Endothelial cell of umbilical vein (primary cell): ENCODE measurements around the gene TNS2. TPM values are rescaled to one million over a fixed set of nuclear protein-coding genes. Genes with fewer than 3 reads are reported as not detected.

ENCODE experiments used
- BruUV-seq: library from RNA; stranded (reverse); fragments of 400-500 nt; replicated peaks from 2 replicates; lab custom pipeline; 2021; lab: Mats Ljungman, UMichigan
- CTCF ChIA-PET: fragments of 300-600, 350-600 bp; sonication (Branson Sonifier 250); formaldehyde crosslinking; loops from one replicate; lab custom pipeline; 2021; ENCODE audit warnings: antibody characterized with exemption, inconsistent platforms; lab: Charles Lee
- POLR2A ChIA-PET: fragments of 300-600, 350-600 bp; sonication (Branson Sonifier 250); formaldehyde crosslinking; loops from one replicate; lab custom pipeline; 2021; ENCODE audit warnings: antibody characterized with exemption, inconsistent platforms; lab: Charles Lee
- DNase-seq: peaks from one replicate; pipeline ENCODE4 v3.0.0-alpha.2; 2011; ENCODE audit warnings: low read depth, low spot score
- FAIRE-seq: peaks from 2 replicates; lab custom pipeline; 2011; peaks lifted over from hg19 to GRCh38; lab: Jason Lieb, UNC
- H2AFZ ChIP-seq: 2 replicates; pipeline ENCODE4 v1.6.0; 2012; ENCODE audit warnings: low read depth, low read length, control low read depth, inconsistent platforms
- H3K27ac ChIP-seq: 2 replicates; pipeline ENCODE4 v1.5.1; 2011; ENCODE audit warnings: low read depth, mild to moderate bottlenecking, control low read depth, low read length, moderate library complexity; ENCODE audit not compliant: insufficient read depth
- H3K27me3 ChIP-seq, 2 experiments: 2 replicates each; pipeline versions ENCODE4 v1.6.0 to v1.6.1; 2011; ENCODE audit warnings: low read length in 2 of 2, mixed read lengths in 1 of 2; ENCODE audit not compliant: control insufficient read depth in 2 of 2, insufficient read depth in 2 of 2
- H3K36me3 ChIP-seq, 2 experiments: 2 replicates in 1 of 2; 3 replicates in 1 of 2; pipeline ENCODE4 v1.5.1; 2011; ENCODE audit warnings: low read length in 2 of 2, mild to moderate bottlenecking in 1 of 2, moderate library complexity in 1 of 2; ENCODE audit not compliant: control insufficient read depth in 2 of 2, insufficient read depth in 2 of 2; ENCODE audit errors: extremely low read depth in 1 of 2
- H3K4me1 ChIP-seq: 3 replicates; pipeline ENCODE4 v1.5.1; 2011; ENCODE audit warnings: mild to moderate bottlenecking, low read length; ENCODE audit not compliant: control insufficient read depth, insufficient read depth; ENCODE audit errors: extremely low read depth
- H3K4me2 ChIP-seq: 2 replicates; pipeline ENCODE4 v1.6.1; 2011; ENCODE audit warnings: low read length, control low read depth, mixed read lengths; ENCODE audit not compliant: insufficient read depth
- H3K4me3 ChIP-seq, 3 experiments: fragments of 200-600 bp in 1 of 3; sonication (generic), shearing (Covaris generic) in 1 of 3; replicated peaks in 1 of 3; 2 replicates each; pipeline ENCODE4 v1.5.1; 2011 to 2016; ENCODE audit warnings: control low read depth in 3 of 3, low read length in 3 of 3, mild to moderate bottlenecking in 2 of 3, inconsistent platforms in 1 of 3, low read depth in 1 of 3, moderate library complexity in 1 of 3; ENCODE audit not compliant: insufficient read depth in 1 of 3
- H3K79me2 ChIP-seq: 2 replicates; pipeline ENCODE4 v1.6.0; 2012; ENCODE audit warnings: low read length, inconsistent platforms; ENCODE audit not compliant: control insufficient read depth, insufficient read depth
- H3K9ac ChIP-seq: replicated peaks from 2 replicates; pipeline ENCODE3; 2011; ENCODE audit warnings: low read length, control low read depth; ENCODE audit not compliant: insufficient read depth; ENCODE audit errors: extremely low read depth
- H3K9me1 ChIP-seq: replicated peaks from 3 replicates; pipeline ENCODE4 v1.6.0; 2011; ENCODE audit warnings: mild to moderate bottlenecking, low read length; ENCODE audit not compliant: control insufficient read depth, insufficient read depth; ENCODE audit errors: extremely low read depth
- H3K9me3 ChIP-seq: replicated peaks from 2 replicates; pipeline ENCODE4 v1.5.1; 2012; ENCODE audit warnings: low read length, inconsistent platforms; ENCODE audit not compliant: control insufficient read depth, insufficient read depth
- H4K20me1 ChIP-seq: replicated peaks from 2 replicates; pipeline ENCODE3; 2011; ENCODE audit warnings: mild to moderate bottlenecking, low read length; ENCODE audit not compliant: control insufficient read depth, insufficient read depth; ENCODE audit errors: extremely low read depth
- EZH2 ChIP-seq: IDR thresholded peaks from 2 replicates; pipeline ENCODE4 v1.6.1; 2012; ENCODE audit warnings: borderline replicate concordance, low read depth, mild to moderate bottlenecking, moderate library complexity, low read length, inconsistent platforms; ENCODE audit not compliant: severe bottlenecking
- FOS ChIP-seq: IDR thresholded peaks from 2 replicates; pipeline ENCODE4 v1.6.1; 2011; ENCODE audit warnings: mild to moderate bottlenecking, low read length, moderate library complexity, borderline replicate concordance; ENCODE audit not compliant: insufficient read depth
- GATA2 ChIP-seq: IDR thresholded peaks from 2 replicates; pipeline ENCODE4 v1.7.0; 2011; ENCODE audit warnings: low read depth, mild to moderate bottlenecking, moderate library complexity, mixed read lengths, low read length; ENCODE audit not compliant: insufficient read length, insufficient read depth
- JUN ChIP-seq: IDR thresholded peaks from 2 replicates; pipeline ENCODE4 v1.6.1; 2011; ENCODE audit warnings: borderline replicate concordance, low read depth; ENCODE audit not compliant: insufficient read length, insufficient read depth
- MAX ChIP-seq: IDR thresholded peaks from 2 replicates; pipeline ENCODE4 v1.6.1; 2011; ENCODE audit not compliant: insufficient read depth, insufficient read length
- MYC ChIP-seq: IDR thresholded peaks from one replicate; pipeline ENCODE4 v1.6.1; 2011; ENCODE audit warnings: mild to moderate bottlenecking, low read depth, low read length
- POLR2A ChIP-seq: IDR thresholded peaks from 2 replicates; pipeline ENCODE4 v1.6.1; 2012; ENCODE audit warnings: low read depth, mild to moderate bottlenecking, control low read depth, low read length
- POLR2AphosphoS5 ChIP-seq: IDR thresholded peaks from 2 replicates; pipeline ENCODE4 v1.6.1; 2012; ENCODE audit warnings: low read depth, mild to moderate bottlenecking, control low read depth, low read length, moderate library complexity; ENCODE audit not compliant: insufficient read depth
- dilution Hi-C: fragments of 300-500 bp; cut with MboI; formaldehyde crosslinking; loops from one replicate; pipeline ENCODE4 v1.15.0; 2019; ENCODE audit warnings: low sequenced_read_pairs; ENCODE audit not compliant: extremely low pct_ligation_motif_present
- intact Hi-C: fragments of 100-400 bp; cut with micrococcal nuclease; formaldehyde crosslinking; loops from one replicate; pipeline ENCODE4 v1.10.0; 2022
- polyA plus RNA-seq, 4 experiments: library from polyadenylated mRNA; depleted of rRNA in 3 of 4; stranded (reverse) in 3 of 4; unstranded in 1 of 4; fragments of >200 nt; gene quantifications; 2 replicates each; pipeline versions ENCODE4 v1.2.1 to v1.2.3, GENCODE V29; 2011 to 2012; ENCODE audit warnings: missing spikeins in 1 of 4
- total RNA-seq: library from RNA; stranded (reverse); gene quantifications from 2 replicates; pipeline ENCODE4 v1.2.3, GENCODE V29; 2021
- TF ChIP-seq, protein P1 (sequence below), 2 donors: IDR thresholded peaks; 1 replicate in 1 of 2; 2 replicates in 1 of 2; pipeline ENCODE4 v1.5.1; 2011; ENCODE audit warnings: low read length in 2 of 2, mild to moderate bottlenecking in 2 of 2, moderate library complexity in 2 of 2, control low read depth in 1 of 2, inconsistent platforms in 1 of 2, low read depth in 1 of 2; ENCODE audit not compliant: insufficient read depth in 1 of 2; ENCODE audit errors: extremely low read depth in 1 of 2

Gene TNS2
- total and polyA plus RNA-seq, 2 donors (not counting 3 experiments of a cell fraction or from before 2014, with no cell fraction given): 84.5 to 106 TPM

DNA sequence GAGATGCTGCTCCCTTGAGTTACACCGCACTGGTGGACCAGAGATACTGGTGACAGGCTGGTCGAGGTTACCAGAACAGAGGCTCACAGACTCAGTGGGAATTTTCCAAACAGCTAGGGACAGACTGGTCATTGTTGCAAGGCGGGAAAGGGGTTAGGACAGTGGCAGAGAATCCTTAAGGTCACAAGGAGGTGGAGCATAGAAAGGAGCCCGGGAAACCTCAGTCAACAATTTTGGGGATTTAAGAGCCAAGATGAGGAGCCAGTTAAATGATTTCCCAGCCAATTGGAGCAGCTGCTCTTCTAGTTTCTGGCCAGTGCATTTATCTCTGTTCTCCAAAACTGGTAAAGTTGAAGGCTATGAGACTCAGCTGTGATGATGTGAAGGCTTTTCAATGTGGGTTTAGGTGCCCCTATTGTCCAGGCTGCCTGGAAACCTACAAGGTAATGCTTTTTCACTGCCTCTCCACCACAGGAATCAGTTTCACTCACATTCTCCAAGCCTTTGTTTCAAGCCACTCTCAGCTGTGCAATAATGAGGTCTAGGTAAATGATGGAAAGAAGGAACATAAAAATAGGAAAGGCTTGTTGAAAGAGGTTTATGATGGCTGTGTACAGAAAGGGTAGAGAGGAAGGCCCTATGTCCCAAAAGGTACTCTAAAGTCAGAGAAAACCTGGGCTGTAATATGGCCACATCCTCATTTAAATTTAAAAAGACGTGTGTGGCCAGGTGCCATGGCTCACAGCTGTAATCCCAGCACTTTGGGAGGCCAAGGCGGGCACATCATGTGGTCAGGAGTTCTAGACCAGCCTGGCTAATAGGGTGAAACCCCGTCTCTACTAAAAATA is 7.0 kb upstream of the TNS2 start:
- Histone ChIP-seq H3K79me2 (no peaks in the 10 kb centered on the region), H3K4me2 (no peak overlapping the region), H4K20me1 (no peaks in the 10 kb centered on the region), H3K9me3 (no peaks in the 10 kb centered on the region), H3K27ac (no peak overlapping the region), H3K4me3 (no peak overlapping the region), H3K4me1 (peaks cover 40% of the 10 kb centered on the region), H3K9ac (no peak overlapping the region), H2AFZ (no peak overlapping the region), H3K36me3 (peaks cover 2 to 14% of the 10 kb centered on the region in 2 experiments), H3K9me1 (no peaks in the 10 kb centered on the region), H3K27me3 (no peaks in the 10 kb centered on the region)
- FAIRE-seq (no peak), DNase-seq (no peak)
- ChIA-PET POLR2A (no interaction called here), CTCF (interaction anchor here (1.3 to 1.9 kb wide), 3 partner anchors 10 to 23 kb away, joined by 3 to 5 read pairs (median 5); no protein-coding TSS in a partner anchor)
- intact Hi-C loops: no loop called here
- no TSS peak for BruUV-seq
- dilution Hi-C loops: no loop called here
- no peak for TF ChIP-seq POLR2AphosphoS5
- TF ChIP-seq GATA2: no peak
- no peak for TF ChIP-seq JUN
- TF ChIP-seq, protein P1, sequence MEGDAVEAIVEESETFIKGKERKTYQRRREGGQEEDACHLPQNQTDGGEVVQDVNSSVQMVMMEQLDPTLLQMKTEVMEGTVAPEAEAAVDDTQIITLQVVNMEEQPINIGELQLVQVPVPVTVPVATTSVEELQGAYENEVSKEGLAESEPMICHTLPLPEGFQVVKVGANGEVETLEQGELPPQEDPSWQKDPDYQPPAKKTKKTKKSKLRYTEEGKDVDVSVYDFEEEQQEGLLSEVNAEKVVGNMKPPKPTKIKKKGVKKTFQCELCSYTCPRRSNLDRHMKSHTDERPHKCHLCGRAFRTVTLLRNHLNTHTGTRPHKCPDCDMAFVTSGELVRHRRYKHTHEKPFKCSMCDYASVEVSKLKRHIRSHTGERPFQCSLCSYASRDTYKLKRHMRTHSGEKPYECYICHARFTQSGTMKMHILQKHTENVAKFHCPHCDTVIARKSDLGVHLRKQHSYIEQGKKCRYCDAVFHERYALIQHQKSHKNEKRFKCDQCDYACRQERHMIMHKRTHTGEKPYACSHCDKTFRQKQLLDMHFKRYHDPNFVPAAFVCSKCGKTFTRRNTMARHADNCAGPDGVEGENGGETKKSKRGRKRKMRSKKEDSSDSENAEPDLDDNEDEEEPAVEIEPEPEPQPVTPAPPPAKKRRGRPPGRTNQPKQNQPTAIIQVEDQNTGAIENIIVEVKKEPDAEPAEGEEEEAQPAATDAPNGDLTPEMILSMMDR (IDR thresholded peaks at IDR 0.05; ENCODE audit: extremely low read depth in 1 of 2, insufficient read depth in 1 of 2, low read depth in 1 of 2, low read length in 2 of 2): no peak
- TF ChIP-seq EZH2: no peak
- TF ChIP-seq MAX: no peak
- TF ChIP-seq MYC: no peak
- no peak for TF ChIP-seq POLR2A
- TF ChIP-seq FOS: no peak
